GM12872 (cell line): Measurements from ENCODE around the gene NABP1.

Experiments
- TF ChIP-seq, protein P1 (sequence below): IDR thresholded peaks from 3 replicates; pipeline ENCODE4 v1.5.1; 2011; ENCODE audit warnings: low read depth, mild to moderate bottlenecking, low read length, moderate library complexity; ENCODE audit not compliant: insufficient read depth

The NABP1 gene

GRCh38 chr2:191719261-191719660 is 41.3 kb downstream of the NABP1 start:
- TF ChIP-seq, protein P1, sequence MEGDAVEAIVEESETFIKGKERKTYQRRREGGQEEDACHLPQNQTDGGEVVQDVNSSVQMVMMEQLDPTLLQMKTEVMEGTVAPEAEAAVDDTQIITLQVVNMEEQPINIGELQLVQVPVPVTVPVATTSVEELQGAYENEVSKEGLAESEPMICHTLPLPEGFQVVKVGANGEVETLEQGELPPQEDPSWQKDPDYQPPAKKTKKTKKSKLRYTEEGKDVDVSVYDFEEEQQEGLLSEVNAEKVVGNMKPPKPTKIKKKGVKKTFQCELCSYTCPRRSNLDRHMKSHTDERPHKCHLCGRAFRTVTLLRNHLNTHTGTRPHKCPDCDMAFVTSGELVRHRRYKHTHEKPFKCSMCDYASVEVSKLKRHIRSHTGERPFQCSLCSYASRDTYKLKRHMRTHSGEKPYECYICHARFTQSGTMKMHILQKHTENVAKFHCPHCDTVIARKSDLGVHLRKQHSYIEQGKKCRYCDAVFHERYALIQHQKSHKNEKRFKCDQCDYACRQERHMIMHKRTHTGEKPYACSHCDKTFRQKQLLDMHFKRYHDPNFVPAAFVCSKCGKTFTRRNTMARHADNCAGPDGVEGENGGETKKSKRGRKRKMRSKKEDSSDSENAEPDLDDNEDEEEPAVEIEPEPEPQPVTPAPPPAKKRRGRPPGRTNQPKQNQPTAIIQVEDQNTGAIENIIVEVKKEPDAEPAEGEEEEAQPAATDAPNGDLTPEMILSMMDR, result no peak

DNA sequence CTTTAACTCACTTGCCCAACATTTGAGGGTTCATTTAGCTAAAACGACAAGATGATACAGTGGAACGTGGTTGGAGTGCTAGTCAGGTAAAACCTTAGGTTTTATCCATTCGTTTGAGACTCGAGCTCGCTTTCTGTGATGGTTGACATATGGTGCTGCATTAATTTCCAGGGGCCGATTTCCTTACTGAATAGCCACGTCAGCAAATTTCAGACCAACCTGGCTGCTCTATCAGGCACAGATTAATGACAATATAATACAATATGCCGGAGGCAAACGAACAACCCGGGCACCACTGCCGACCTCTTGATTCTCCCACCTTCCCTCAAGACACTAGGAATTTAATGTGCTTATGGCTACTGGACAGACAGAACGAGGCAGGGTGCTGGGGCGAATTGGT is 42.0 kb downstream of the NABP1 start:
- TF ChIP-seq, protein P1, result no peak

DNA sequence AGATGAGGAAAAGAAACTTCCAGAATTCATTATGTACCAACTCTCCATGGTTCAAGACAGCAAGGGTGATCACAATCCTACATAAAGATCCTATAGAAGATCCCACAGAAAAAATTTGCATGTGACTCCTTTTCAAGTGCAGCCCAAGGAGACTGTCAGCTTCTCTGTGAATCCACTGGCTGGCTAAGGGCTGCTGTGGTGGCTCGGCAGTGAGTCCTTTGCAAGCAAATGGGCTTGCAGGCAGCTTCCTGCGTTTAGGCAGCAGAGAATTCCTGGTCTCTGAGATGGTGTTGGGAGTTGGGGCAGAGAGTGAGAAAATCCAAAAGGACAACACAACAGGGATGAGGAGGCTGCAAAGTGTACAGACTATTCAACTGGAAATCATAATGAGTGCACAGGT is 43.4 kb downstream of the NABP1 start:
- TF ChIP-seq, protein P1, result no peak

DNA sequence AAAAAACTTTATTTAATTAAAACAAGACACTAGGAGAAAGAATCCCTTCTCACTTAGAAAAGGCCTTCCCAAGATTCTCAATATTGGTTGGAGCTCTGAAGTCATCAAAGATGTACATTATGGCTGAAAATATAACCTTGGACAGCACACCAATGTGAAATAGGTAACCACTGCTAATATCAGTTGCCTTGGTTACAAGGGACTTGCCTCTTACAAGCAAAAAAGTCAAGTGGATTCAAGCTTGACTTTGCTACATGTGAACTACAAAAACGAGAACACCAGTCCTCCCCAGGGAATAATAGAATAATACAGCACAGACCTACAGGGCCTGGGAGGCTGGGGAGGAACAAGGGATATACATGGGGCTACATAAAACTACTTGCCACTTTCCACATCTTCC is 46.1 kb downstream of the NABP1 start:
- TF ChIP-seq, protein P1, result no peak

DNA sequence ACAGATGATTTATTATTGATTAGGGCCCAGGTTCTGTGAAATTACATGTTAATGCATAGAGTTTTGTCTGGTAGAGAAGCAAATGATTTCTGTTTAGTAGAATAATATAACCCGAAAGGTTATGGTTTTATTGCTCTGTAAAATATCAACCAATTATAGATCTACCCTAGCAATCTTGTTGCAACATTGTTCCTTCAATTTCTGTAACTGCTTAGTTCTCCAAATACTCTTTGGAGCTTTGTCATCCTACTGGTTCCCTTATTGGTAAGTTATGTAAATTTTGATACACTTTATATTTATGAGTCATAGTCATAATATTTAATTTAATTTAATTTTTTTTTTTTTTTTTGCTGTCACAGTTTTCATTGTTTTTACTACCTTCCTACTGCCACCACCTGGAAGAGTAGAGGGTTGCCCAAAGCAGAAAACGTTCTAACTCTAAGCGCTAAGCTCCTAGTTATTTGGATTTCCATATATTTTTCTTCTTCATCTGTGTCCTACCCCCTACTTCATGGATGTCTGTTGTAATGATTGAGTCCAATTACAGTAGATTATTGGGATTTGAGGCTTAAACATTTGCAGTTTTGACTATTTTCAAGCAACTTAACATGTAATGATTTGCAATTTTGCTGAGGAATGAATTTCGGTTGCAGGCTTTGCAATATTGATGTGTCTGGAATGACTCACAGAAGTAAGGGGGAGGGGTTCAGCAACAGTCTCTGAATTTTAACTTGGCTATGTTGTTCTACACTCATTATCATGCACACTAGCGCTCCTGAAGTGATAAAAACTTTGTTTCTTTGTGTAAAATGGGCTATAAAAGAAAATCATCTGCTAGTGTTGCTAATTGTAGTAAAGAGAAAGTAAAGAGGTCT is 51.1 kb downstream of the NABP1 start:
- TF ChIP-seq, protein P1, result no peak

GRCh38 chr2:191730263-191730662 is 52.3 kb downstream of the NABP1 start:
- TF ChIP-seq, protein P1, result no peak
